DOHH2 (cell line): ENCODE measurements around the gene CES2.

ENCODE experiments used
- EZH2phosphoT487 ChIP-seq: fragments of 200-600 bp; sonication (generic); IDR thresholded peaks from 2 replicates; pipeline ENCODE4 v1.6.1; 2017; ENCODE audit warnings: borderline replicate concordance, mild to moderate bottlenecking, antibody characterized with exemption, low read length, moderate library complexity, mixed read lengths
- TF ChIP-seq, protein P1 (sequence below): fragments of 200-600 bp; sonication (generic); IDR thresholded peaks from one replicate; pipeline ENCODE4 v1.5.1; 2014; ENCODE audit warnings: antibody characterized with exemption, mild to moderate bottlenecking, low read depth, low read length; ENCODE audit not compliant: poor library complexity, severe bottlenecking

DNA sequence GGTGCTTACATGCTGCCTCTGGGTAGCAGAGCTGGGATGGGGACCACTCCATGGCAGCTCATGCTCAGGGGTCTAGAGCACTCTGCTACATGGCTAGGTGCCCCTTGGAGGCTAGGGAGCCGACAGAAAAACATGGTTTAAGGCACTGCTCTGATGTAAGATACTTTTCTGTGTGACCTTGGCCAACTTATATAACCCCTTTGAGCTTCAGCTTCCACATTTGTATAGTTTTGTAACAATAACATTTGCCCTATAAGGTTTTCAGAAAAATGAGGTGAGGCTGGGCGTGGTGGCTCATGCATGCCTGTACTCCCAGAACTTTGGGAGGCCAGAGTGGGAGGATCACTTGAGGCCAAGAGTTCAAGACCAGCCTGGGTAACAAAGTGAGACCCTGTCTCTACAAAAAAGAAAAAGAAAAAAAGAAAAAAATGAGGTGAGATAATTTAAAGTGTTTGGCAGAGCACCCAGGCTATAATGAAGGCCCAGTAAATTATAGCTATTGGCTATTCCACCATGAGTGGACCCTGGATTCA, 56.3 kb downstream of the CES2 start:
- TF ChIP-seq, protein P1, sequence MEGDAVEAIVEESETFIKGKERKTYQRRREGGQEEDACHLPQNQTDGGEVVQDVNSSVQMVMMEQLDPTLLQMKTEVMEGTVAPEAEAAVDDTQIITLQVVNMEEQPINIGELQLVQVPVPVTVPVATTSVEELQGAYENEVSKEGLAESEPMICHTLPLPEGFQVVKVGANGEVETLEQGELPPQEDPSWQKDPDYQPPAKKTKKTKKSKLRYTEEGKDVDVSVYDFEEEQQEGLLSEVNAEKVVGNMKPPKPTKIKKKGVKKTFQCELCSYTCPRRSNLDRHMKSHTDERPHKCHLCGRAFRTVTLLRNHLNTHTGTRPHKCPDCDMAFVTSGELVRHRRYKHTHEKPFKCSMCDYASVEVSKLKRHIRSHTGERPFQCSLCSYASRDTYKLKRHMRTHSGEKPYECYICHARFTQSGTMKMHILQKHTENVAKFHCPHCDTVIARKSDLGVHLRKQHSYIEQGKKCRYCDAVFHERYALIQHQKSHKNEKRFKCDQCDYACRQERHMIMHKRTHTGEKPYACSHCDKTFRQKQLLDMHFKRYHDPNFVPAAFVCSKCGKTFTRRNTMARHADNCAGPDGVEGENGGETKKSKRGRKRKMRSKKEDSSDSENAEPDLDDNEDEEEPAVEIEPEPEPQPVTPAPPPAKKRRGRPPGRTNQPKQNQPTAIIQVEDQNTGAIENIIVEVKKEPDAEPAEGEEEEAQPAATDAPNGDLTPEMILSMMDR, result no peak
- TF ChIP-seq EZH2phosphoT487, result no peak
